GM23338 (cell line): ENCODE measurements around the gene GABRR2. TPM values are rescaled to one million over a fixed set of nuclear protein-coding genes. Genes with fewer than 3 reads are reported as not detected.

ENCODE experiments used
- REST ChIP-seq: IDR thresholded peaks from one replicate; pipeline ENCODE4 v1.6.1; 2018; ENCODE audit warnings: antibody characterized with exemption; ENCODE audit not compliant: unreplicated experiment
- STAT1 ChIP-seq: IDR thresholded peaks from one replicate; pipeline ENCODE4 v1.6.1; 2016; ENCODE audit warnings: antibody characterized with exemption; ENCODE audit not compliant: unreplicated experiment
- polyA plus RNA-seq: library from polyadenylated mRNA; unstranded; fragments of >200 nt; fragmentation: Nextera tagmentation; extraction: Ambion mirVana; gene quantifications from 2 replicates; pipeline ENCODE4 v1.2.1, GENCODE V29; 2016
- total RNA-seq: library from RNA; depleted of rRNA; stranded (reverse); fragments of >200 nt; shearing (Covaris generic); gene quantifications from 2 replicates; pipeline ENCODE4 v1.2.3, GENCODE V29; 2014; rRNA removed

GABRR2 gene
- total and polyA plus RNA-seq, 2 experiments from 2014 or later, result not detected

GRCh38 chr6:89208551-89208950 lies 106.5 kb downstream of the GABRR2 start (continued):
- TF ChIP-seq STAT1 (no peak), REST (no peak)

Other genes starting within 250 kb of the GABRR2 start
- 38.6 and 40.7 TPM in 2 replicates for gene PNRC1, start 234.5 kb downstream of the GABRR2 start, total RNA-seq
- gene PNRC1, start 234.5 kb downstream of the GABRR2 start, polyA plus RNA-seq, result 33.7 and 35.0 TPM in 2 replicates
- gene SRSF12, start 197.2 kb downstream of the GABRR2 start, total RNA-seq, result 2.6 and 3.6 TPM in 2 replicates
- gene SRSF12, start 197.2 kb downstream of the GABRR2 start, polyA plus RNA-seq, result 2.3 and 3.6 TPM in 2 replicates
- 10.2 and 13.9 TPM in 2 replicates for gene PM20D2, start 169.2 kb downstream of the GABRR2 start, total RNA-seq
- 3.4 and 4.4 TPM in 2 replicates for gene PM20D2, start 169.2 kb downstream of the GABRR2 start, polyA plus RNA-seq
- gene GABRR1, start 97.9 kb downstream of the GABRR2 start, total RNA-seq, result 0.14 and 0.16 TPM in 2 replicates
- 0.12 and 0.37 TPM in 2 replicates for gene GABRR1, start 97.9 kb downstream of the GABRR2 start, polyA plus RNA-seq
- 10.3 and 13.1 TPM in 2 replicates for gene UBE2J1, start 37.4 kb upstream of the GABRR2 start, total RNA-seq
- gene UBE2J1, start 37.4 kb upstream of the GABRR2 start, polyA plus RNA-seq, result 6.4 and 7.5 TPM in 2 replicates
- 20.1 and 22.1 TPM in 2 replicates for gene RRAGD, start 97.0 kb upstream of the GABRR2 start, total RNA-seq
- gene RRAGD, start 97.0 kb upstream of the GABRR2 start, polyA plus RNA-seq, result 7.0 and 8.5 TPM in 2 replicates
- 9.2 and 20.4 TPM in 2 replicates for gene ANKRD6, start 117.9 kb upstream of the GABRR2 start, total RNA-seq
- gene ANKRD6, start 117.9 kb upstream of the GABRR2 start, polyA plus RNA-seq, result 2.1 and 3.2 TPM in 2 replicates